K562 (cell line): Measurements from ENCODE around the gene CCDC88C. TPM values are rescaled to one million over a fixed set of nuclear protein-coding genes. Genes with fewer than 3 reads are reported as not detected.

Experiments
- BMI1 ChIP-seq: fragments of 150-350 bp; IDR thresholded peaks from 2 replicates; pipeline ENCODE4 v1.6.1; 2014; ENCODE audit warnings: low read length
- BRF2 ChIP-seq: IDR thresholded peaks from 3 replicates; pipeline ENCODE4 v1.6.1; 2011; ENCODE audit warnings: borderline replicate concordance, mild to moderate bottlenecking; ENCODE audit not compliant: insufficient read length, insufficient read depth
- CHCHD3 ChIP-seq: fragments of 250-450 bp; sonication (Bioruptor Pico); IDR thresholded peaks from 2 replicates; pipeline ENCODE4 v2.1.2; 2022; ENCODE audit warnings: mild to moderate bottlenecking
- NCOA4 ChIP-seq: fragments of 450-650 bp; IDR thresholded peaks from 2 replicates; pipeline ENCODE4 v1.6.1; 2018; ENCODE audit warnings: mild to moderate bottlenecking; ENCODE audit not compliant: partially characterized antibody
- RFX1 ChIP-seq: fragments of 450-650 bp; IDR thresholded peaks from 2 replicates; pipeline ENCODE4 v1.6.1; 2016; ENCODE audit warnings: mild to moderate bottlenecking, moderate library complexity
- SPI1 ChIP-seq: IDR thresholded peaks from 2 replicates; pipeline ENCODE4 v1.6.1; 2011; ENCODE audit warnings: low read depth, low read length, control low read depth, borderline replicate concordance
- SREBF1 ChIP-seq: fragments of 150-350 bp; IDR thresholded peaks from 2 replicates; pipeline ENCODE4 v1.6.1; 2014; ENCODE audit warnings: antibody characterized with exemption, low read depth, low read length, borderline replicate concordance
- YY1 ChIP-seq, 3 experiments: IDR thresholded peaks; 2 replicates each; pipeline ENCODE4 v1.6.1; 2011; ENCODE audit warnings: low read length in 2 of 3, mild to moderate bottlenecking in 2 of 3, moderate library complexity in 2 of 3, borderline replicate concordance in 1 of 3, control low read depth in 1 of 3, low read depth in 1 of 3; ENCODE audit not compliant: insufficient read depth in 3 of 3, insufficient replicate concordance in 2 of 3, control insufficient read depth in 1 of 3, insufficient read length in 1 of 3; ENCODE audit errors: extremely low read depth in 1 of 3
- ZNF79 ChIP-seq: fragments of 250-450 bp; sonication (Bioruptor Pico); IDR thresholded peaks from 2 replicates; pipeline ENCODE4 v1.4.0; 2020; ENCODE audit warnings: low read depth, mild to moderate bottlenecking, moderate library complexity
- polyA plus RNA-seq, 8 experiments: library from polyadenylated mRNA; depleted of rRNA in 4 of 8; stranded (reverse) in 5 of 8; unstranded in 3 of 8; fragments of >200 nt; fragmentation: Nextera tagmentation in 2 of 8; fragmentation: Illumina TruSeq in 1 of 8; extraction: Ambion mirVana in 2 of 8; extraction: Trizol in 1 of 8; gene quantifications; 2 replicates each; pipeline versions ENCODE4 v1.2.1 to v1.2.3, GENCODE V29; 2011 to 2014; ENCODE audit warnings: inconsistent platforms in 1 of 8, missing spikeins in 1 of 8
- total RNA-seq, 7 experiments: library from RNA; depleted of rRNA in 6 of 7; stranded (reverse); fragments of >200 nt in 6 of 7; fragmentation: Illumina TruSeq in 2 of 7; extraction: Trizol in 2 of 7; gene quantifications; 2 replicates each; pipeline versions ENCODE4 v1.2.1 to v1.2.3, GENCODE V29; 2011 to 2021; ENCODE audit warnings: low replicate concordance in 1 of 7
- TF ChIP-seq, protein P1 (sequence below): sonication (generic); formaldehyde crosslinking; IDR thresholded peaks from 2 replicates; pipeline ENCODE4 v1.8.0; 2022; ENCODE audit warnings: mild to moderate bottlenecking, missing genetic modification reagents

The CCDC88C gene
- total and polyA plus RNA-seq, 9 of the 15 experiments (the other 6 are each of a cell fraction or from before 2014, with no cell fraction given) = 0.62 to 22.5 (median 10.7) TPM

DNA sequence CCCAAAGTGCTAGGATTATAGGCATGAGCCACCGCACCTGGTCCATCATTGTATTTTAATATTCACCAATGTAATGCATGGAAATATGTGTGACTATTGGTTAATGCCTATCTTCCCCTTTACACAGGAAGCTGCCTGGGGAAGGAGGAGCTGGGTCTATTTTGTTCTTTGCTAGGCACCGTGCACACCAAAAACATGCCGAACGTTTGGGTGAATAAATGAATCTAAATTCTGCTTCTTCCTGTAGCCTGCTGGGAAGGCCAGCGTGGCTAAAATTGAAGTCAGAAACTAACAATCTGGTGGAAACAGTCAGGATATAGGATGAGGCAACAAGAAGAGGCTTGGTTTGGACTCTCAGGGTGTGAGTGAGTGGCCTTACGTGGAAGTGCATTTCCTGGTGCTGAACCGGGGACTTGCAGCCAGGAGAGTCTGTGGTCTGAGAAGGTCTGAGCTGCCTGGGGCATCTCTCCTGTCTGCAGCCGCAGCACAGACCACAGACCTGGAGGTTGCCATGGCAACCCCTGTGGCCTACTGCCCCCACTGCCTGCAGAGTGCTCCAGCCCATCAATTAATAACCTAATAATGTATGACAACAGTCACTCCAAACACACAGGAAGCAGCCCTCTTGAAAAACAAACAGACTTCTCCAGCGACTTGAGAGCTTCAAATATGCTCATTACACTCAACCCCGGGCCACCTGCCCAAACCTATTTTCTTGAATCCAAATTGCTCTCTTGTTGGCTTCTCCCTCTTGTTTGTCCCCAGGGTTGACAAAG is 167.6 kb downstream of the CCDC88C start (continued):
- TF ChIP-seq BRF2 = no peak
- peak; percentile 34; the same call in 1 of the 2 replicates for TF ChIP-seq BMI1
- no peak for TF ChIP-seq ZNF79
- TF ChIP-seq NCOA4 = no peak
- no peak for TF ChIP-seq SPI1
- TF ChIP-seq, protein P1, sequence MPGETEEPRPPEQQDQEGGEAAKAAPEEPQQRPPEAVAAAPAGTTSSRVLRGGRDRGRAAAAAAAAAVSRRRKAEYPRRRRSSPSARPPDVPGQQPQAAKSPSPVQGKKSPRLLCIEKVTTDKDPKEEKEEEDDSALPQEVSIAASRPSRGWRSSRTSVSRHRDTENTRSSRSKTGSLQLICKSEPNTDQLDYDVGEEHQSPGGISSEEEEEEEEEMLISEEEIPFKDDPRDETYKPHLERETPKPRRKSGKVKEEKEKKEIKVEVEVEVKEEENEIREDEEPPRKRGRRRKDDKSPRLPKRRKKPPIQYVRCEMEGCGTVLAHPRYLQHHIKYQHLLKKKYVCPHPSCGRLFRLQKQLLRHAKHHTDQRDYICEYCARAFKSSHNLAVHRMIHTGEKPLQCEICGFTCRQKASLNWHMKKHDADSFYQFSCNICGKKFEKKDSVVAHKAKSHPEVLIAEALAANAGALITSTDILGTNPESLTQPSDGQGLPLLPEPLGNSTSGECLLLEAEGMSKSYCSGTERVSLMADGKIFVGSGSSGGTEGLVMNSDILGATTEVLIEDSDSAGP = no peak
- no peak for TF ChIP-seq SREBF1
- peak; percentile 93 for TF ChIP-seq RFX1
- TF ChIP-seq YY1 (IDR thresholded peaks at IDR 0.05; ENCODE audit: borderline replicate concordance in 1 of 3, control insufficient read depth in 1 of 3, extremely low read depth in 1 of 3, insufficient read depth in 3 of 3, insufficient read length in 1 of 3, insufficient replicate concordance in 2 of 3, low read depth in 1 of 3, low read length in 2 of 3) = no peak
- TF ChIP-seq CHCHD3 (CRISPR knock-in tag) = no peak
